IPS DF 6.9 (cell line): ENCODE data around the gene CTSS.
"Not testable (repeated sequence)": the region's sequence is repeated elsewhere in the genome, so short reads cannot be mapped to it uniquely, and the experiment has no call there.

Experiments used
- DNase-seq: peaks from one replicate; pipeline ENCODE4 v3.0.0-alpha.2; 2013; ENCODE audit warnings: low read depth, low spot score
- H3K27ac ChIP-seq: one replicate; pipeline ENCODE4 v1.5.1; 2013; ENCODE audit warnings: low read length, control low read depth
- H3K27me3 ChIP-seq: 2 replicates; pipeline ENCODE4 v1.6.1; 2013; ENCODE audit warnings: mild to moderate bottlenecking, low read length; ENCODE audit not compliant: control insufficient read depth, insufficient read depth
- H3K36me3 ChIP-seq: 2 replicates; pipeline ENCODE4 v1.6.1; 2013; ENCODE audit warnings: low read length; ENCODE audit not compliant: control insufficient read depth, insufficient read depth
- H3K4me1 ChIP-seq: 2 replicates; pipeline ENCODE4 v1.6.1; 2013; ENCODE audit warnings: low read length; ENCODE audit not compliant: control insufficient read depth, insufficient read depth
- H3K4me3 ChIP-seq: 2 replicates; pipeline ENCODE4 v1.5.1; 2013; ENCODE audit warnings: mild to moderate bottlenecking, low read length
- H3K9me3 ChIP-seq: 2 replicates; pipeline ENCODE4 v1.6.1; 2013; ENCODE audit warnings: low read length, inconsistent platforms; ENCODE audit not compliant: control insufficient read depth, insufficient read depth
- WGBS: extraction: QIAGEN DNeasy Blood & Tissue Kit; methylation state at CpG from one replicate; pipeline ENCODE4 v1.1.7; 2013; ENCODE audit warnings: mixed read lengths, missing lambda C conversion rate; ENCODE audit not compliant: insufficient read length, insufficient coverage; 5-methylcytosine and 5-hydroxymethylcytosine counted together

Gene CTSS

DNA sequence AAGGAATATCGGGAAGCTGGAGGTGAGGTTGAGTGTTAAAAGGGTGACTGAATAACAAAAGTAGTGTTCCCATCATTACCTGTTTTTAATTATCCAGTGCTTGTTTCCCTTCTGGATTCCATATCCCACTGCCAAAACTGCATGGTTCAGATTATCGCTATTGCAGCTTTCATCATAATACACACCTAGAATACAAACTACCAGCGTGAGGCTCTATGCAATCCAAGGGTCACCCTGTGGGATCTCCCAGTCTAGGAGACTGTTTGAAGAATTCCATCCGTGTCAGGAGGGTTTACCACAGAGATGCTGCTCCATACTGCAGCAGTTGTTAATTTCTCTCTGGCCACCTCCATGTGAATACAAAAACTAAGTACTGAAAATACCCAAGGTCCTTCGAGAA is 33.5 kb upstream of the CTSS start:
- no peak for DNase-seq
- no peak overlapping the region for H3K4me3 ChIP-seq
- H3K27ac ChIP-seq, result no peak overlapping the region
- H3K36me3 ChIP-seq, result no peaks in the 10 kb centered on the region
- H3K9me3 ChIP-seq, result no peaks in the 10 kb centered on the region
- no peaks in the 10 kb centered on the region for H3K27me3 ChIP-seq
- no CpG with 5 or more reads among the region's 5 CpGs for WGBS
- 0 out of 2 replicates have a peak, but pooled peaks cover 1% of the 10 kb centered on the region for H3K4me1 ChIP-seq

DNA sequence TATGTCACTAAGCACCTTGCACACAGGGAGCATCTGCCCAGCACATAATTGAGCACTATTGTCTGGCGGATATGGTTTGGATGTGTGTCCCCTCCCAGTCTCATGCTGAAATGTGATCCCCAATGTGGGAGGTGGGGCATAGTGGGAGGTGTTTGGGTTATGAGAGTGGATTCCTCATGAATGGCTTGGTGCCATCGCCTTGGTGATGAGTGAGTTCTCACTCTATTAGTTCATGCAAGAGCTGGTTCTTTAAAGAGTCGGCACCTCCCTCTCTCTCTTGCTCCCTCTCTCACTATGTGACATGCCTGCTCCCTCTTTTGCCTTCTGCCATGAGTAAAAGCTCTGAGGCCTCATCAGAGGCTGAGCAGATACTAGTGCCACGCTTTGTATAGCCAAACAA is 32.9 kb upstream of the CTSS start:
- Histone ChIP-seq H3K4me1 (0 out of 2 replicates have a peak, but pooled peaks cover 1% of the 10 kb centered on the region), H3K4me3 (no peak overlapping the region), H3K36me3 (no peaks in the 10 kb centered on the region), H3K9me3 (no peaks in the 10 kb centered on the region), H3K27me3 (no peaks in the 10 kb centered on the region), H3K27ac (no peak overlapping the region)
- WGBS, result no CpG with 5 or more reads among the region's 4 CpGs
- DNase-seq, result no peak

DNA sequence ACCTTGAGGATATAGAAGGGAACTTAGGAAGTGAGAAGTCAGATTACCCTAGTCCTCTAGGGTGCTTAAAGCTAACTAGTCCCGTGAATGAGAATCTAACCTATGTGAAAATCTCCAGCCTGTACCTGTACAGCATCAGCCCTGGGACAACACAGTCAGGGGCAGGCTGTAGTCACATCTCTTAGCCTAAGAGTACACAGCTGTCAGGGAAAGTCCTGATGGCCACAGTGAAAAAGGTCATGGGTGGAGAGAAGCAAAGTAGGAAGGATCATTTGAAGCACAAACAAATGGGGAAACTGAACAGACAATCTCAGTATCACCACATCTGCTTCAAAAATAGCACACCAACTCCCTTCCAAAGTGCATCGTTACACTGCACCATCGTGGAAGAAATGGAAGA is 30.8 kb upstream of the CTSS start:
- no CpG with 5 or more reads among the region's 3 CpGs for WGBS
- Histone ChIP-seq H3K36me3 (no peaks in the 10 kb centered on the region), H3K27ac (no peak overlapping the region), H3K9me3 (no peaks in the 10 kb centered on the region), H3K27me3 (no peaks in the 10 kb centered on the region), H3K4me3 (no peak overlapping the region), H3K4me1 (0 out of 2 replicates have a peak, but pooled peaks cover 1% of the 10 kb centered on the region)
- no peak for DNase-seq

DNA sequence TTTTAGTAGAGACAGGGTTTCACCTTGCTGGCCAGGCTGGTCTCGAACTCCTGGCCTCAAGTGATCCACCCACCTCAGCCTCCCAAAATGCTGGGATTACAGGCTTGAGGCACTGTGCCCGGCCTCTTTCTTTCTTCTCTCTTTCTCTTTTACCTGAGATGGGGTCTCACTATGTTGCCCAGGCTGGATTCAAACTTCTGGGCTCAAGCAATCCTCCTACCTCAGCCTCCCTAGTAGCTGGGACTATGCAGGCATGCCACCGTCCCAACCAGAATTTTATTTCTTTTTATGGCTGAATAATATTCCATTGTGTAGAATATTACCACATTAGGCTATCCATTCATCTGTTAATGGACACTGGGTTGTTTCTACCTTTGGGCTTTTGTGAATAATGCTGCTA is 28.2 kb upstream of the CTSS start:
- H3K4me3 ChIP-seq, H3K27me3 ChIP-seq, H3K27ac ChIP-seq, H3K36me3 ChIP-seq, H3K4me1 ChIP-seq, DNase-seq, H3K9me3 ChIP-seq: not testable (repeated sequence)
- no CpG with 5 or more reads among the region's 3 CpGs for WGBS

DNA sequence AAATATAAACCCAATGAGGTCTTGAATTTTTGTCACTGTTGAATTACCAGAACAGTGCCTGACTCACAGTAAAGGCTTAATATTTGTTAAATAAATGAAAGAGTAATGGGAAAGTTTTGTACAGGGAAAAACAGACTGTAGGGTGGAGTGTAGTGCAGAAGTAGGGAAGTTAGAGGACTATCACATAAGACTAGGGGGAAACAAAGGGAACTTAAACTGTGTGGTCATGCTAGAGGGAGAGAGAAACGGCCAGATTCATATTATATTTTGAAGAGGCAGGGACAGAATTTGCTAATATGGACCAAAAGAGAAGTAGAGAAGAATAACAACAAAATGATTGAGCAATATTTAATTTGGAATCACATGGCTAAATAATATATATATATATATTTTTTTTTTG is 27.6 kb upstream of the CTSS start:
- Histone ChIP-seq H3K27me3 (no peaks in the 10 kb centered on the region), H3K36me3 (no peaks in the 10 kb centered on the region), H3K4me3 (no peak overlapping the region), H3K27ac (no peak overlapping the region), H3K9me3 (no peaks in the 10 kb centered on the region), H3K4me1 (no peaks in the 10 kb centered on the region)
- WGBS, result no CpG with 5 or more reads among the region's 1 CpG
- DNase-seq, result no peak

DNA sequence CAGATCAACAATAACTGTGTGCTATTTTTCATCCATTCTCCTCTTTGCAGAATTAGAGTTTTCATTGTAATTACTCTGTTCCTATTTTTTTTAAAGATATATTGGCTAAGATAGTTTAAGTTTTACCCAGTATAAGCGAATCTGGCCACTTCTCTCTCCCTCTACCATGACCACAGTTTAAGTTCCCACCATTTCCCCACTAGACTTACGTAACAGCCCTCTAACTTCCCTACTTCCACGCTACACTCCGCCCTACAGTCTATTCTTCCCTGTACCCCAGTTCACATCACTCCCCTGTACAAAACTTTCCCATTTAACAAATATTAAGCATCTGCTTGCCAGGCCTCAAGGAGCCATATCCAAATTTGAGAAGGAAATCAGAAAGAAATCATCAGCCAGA is 26.0 kb upstream of the CTSS start:
- Histone ChIP-seq H3K27ac (no peak overlapping the region), H3K4me3 (no peak overlapping the region), H3K27me3 (no peaks in the 10 kb centered on the region), H3K9me3 (no peaks in the 10 kb centered on the region), H3K4me1 (no peaks in the 10 kb centered on the region), H3K36me3 (no peaks in the 10 kb centered on the region)
- no peak for DNase-seq
- WGBS, result 100% methylated on average over 3 of the region's 4 CpGs

DNA sequence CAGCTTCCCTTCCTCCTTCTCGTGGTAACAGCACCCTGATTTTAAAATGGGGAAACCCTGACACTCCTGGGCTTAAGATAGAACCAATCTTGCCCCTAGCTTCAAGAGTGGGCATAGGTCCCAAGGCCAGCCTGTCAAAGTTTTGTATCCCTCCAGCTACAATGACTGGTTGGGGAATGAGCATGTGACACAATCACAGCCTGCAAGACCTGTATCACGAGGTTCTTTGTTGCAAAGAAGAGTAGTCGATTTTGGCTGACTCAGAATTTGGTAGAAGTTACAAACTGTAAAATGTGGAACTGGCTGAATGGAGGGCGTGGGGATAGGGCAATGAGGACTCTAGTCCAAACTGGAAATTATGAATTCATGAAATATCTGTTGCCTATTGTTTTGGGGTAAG is 23.8 kb upstream of the CTSS start:
- no CpG with 5 or more reads among the region's 4 CpGs for WGBS
- Histone ChIP-seq H3K27me3 (no peaks in the 10 kb centered on the region), H3K27ac (no peak overlapping the region), H3K4me1 (no peaks in the 10 kb centered on the region), H3K4me3 (no peak overlapping the region), H3K36me3 (no peaks in the 10 kb centered on the region), H3K9me3 (no peaks in the 10 kb centered on the region)
- DNase-seq, result no peak

DNA sequence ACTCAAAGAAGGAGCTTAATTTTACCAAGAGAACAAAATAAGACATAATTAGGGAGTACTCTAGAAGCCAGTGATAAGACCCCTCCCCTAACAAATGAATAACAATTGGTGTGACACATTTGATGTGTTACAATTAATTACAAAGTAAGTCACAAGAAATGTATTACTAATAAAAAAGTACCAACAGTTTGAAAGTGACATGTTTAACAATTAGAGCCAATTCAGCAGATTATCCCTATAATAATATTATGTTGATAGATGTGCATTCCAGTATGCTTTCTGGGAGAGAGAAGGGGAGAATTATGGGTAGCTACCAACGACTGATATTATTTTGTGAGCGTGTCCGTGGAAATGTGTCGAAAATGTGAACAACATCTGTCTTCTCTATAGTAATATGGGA is 23.4 kb upstream of the CTSS start:
- Histone ChIP-seq H3K9me3 (no peaks in the 10 kb centered on the region), H3K27ac (no peak overlapping the region), H3K27me3 (no peaks in the 10 kb centered on the region), H3K36me3 (no peaks in the 10 kb centered on the region), H3K4me3 (no peak overlapping the region), H3K4me1 (no peaks in the 10 kb centered on the region)
- WGBS, result no CpG with 5 or more reads among the region's 4 CpGs
- no peak for DNase-seq

DNA sequence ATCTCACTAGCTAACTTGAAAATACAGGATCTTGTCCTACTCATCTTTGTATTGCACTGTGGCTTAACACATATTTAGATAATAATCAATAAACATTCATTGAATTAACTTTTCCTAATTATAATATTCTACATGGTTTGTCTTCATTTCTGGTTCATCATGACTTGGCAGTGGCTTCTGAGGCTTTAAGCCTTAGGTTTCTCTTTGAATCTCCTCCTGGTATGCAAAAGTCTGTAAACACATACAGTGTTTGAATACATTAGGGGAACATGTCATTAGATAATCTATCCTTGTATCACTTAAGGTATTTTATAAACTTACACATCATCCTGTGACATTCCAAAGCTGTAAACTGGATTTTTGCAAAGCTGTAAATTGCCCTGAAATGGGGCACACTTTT is 21.9 kb upstream of the CTSS start:
- Histone ChIP-seq H3K4me3 (no peak overlapping the region), H3K27ac (no peak overlapping the region), H3K9me3 (no peaks in the 10 kb centered on the region), H3K36me3 (no peaks in the 10 kb centered on the region), H3K27me3 (no peaks in the 10 kb centered on the region), H3K4me1 (no peaks in the 10 kb centered on the region)
- no peak for DNase-seq

DNA sequence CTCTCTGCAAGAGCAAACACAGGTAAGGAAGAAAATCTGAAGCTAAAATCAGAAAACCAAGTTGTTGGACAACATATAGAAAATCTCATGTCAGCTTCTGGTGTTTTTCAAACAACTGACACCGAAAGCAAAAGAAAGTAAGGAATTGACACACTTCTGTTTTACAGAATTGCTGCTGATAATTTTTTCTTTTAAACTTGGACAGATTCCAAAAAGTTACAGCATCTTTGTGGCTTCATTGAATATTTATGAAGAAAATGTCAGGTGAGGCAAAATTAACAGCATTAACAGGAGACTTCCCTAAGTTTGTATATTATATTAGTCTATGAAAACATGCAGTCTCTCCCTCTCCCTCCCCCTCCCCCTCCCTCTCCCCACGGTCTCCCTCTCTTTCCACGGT is 14.9 kb upstream of the CTSS start:
- Histone ChIP-seq H3K4me1 (no peaks in the 10 kb centered on the region), H3K27ac (no peak overlapping the region), H3K27me3 (no peaks in the 10 kb centered on the region), H3K36me3 (no peaks in the 10 kb centered on the region), H3K9me3 (no peaks in the 10 kb centered on the region), H3K4me3 (no peak overlapping the region)
- DNase-seq, result no peak
- no CpG with 5 or more reads among the region's 3 CpGs for WGBS

DNA sequence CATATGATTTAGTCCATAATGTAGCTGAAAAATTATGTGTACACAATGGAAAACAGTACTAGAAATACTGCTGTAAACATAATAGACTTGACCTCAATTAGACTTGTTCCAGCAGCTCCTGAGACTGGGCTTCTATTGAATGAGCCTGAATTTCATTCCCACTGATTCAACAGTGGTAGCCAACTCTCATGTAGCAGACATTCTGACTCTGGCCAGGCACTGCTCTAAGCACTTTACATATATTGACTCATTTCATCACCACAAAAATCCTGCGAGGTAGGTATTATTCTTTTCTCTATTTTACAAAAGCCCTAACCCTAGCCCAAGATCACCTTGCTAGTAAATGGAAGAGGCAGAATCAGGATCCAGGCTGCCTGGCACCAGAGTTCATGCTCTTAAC is 12.8 kb upstream of the CTSS start:
- H3K4me1 ChIP-seq, result no peaks in the 10 kb centered on the region
- H3K4me3 ChIP-seq, result no peak overlapping the region
- no peaks in the 10 kb centered on the region for H3K27me3 ChIP-seq
- WGBS, result no CpG with 5 or more reads among the region's 1 CpG
- H3K36me3 ChIP-seq, result no peaks in the 10 kb centered on the region
- no peaks in the 10 kb centered on the region for H3K9me3 ChIP-seq
- H3K27ac ChIP-seq, result no peak overlapping the region
- DNase-seq, result no peak
